HepG2 (cell line): ENCODE results near the gene TTC28. TPM values are rescaled to one million over a fixed set of nuclear protein-coding genes. Genes with fewer than 3 reads are reported as not detected.

Experiments
- ATAC-seq: fragments of 200-7000 bp; cut with Tn5 transposase; 3 replicates; pipeline ENCODE4 v1.9.1; 2020; ENCODE audit warnings: mild to moderate bottlenecking, moderate library complexity
- BruUV-seq: library from RNA; stranded (reverse); fragments of 400-500 nt; replicated peaks from 2 replicates; lab custom pipeline; 2021; lab: Mats Ljungman, UMichigan
- CTCF ChIA-PET: fragments of 300-600 bp; formaldehyde crosslinking; extraction: SDS; loops from one replicate; lab custom pipeline; 2021; ENCODE audit warnings: low total read pairs, inconsistent platforms, low intra/inter-chr PET ratio; lab: Yijun Ruan, JAX
- POLR2A ChIA-PET: fragments of 350-600 bp; sonication (Branson Sonifier 250); formaldehyde crosslinking; loops from one replicate; lab custom pipeline; 2020; ENCODE audit warnings: antibody characterized with exemption, inconsistent platforms; lab: Yijun Ruan, JAX
- DNase-seq: peaks from one replicate; pipeline ENCODE4 v3.0.0-alpha.2; 2015; ENCODE audit warnings: low spot score
- FAIRE-seq: peaks from 3 replicates; lab custom pipeline; 2011; peaks lifted over from hg19 to GRCh38; lab: Jason Lieb, UNC
- H2AFZ ChIP-seq: one replicate; pipeline ENCODE4 v1.6.1; 2011; ENCODE audit warnings: low read length, inconsistent platforms
- H3K27ac ChIP-seq: fragments of 300-600 bp; 3 replicates; pipeline ENCODE4 v1.8.0; 2011; ENCODE audit warnings: mixed run types, mild to moderate bottlenecking, mixed read lengths, low read length, inconsistent platforms; ENCODE audit not compliant: insufficient read depth; ENCODE audit errors: extremely low read length
- H3K27me3 ChIP-seq, 2 experiments: fragments of 200-600 bp in 1 of 2; 2 replicates in 1 of 2; 3 replicates in 1 of 2; pipeline versions ENCODE4 v1.6.0 to v1.8.0; 2011; ENCODE audit warnings: low read length in 2 of 2, mild to moderate bottlenecking in 2 of 2, moderate library complexity in 2 of 2, inconsistent platforms in 1 of 2; ENCODE audit not compliant: insufficient read depth in 2 of 2, control insufficient read depth in 1 of 2
- H3K36me3 ChIP-seq, 2 experiments: fragments of 200-600 bp in 1 of 2; replicated peaks in 1 of 2; 2 replicates in 1 of 2; 3 replicates in 1 of 2; pipeline versions ENCODE4 v1.5.1 to v1.8.0; 2011; ENCODE audit warnings: low read length in 2 of 2, inconsistent platforms in 1 of 2; ENCODE audit not compliant: insufficient read depth in 2 of 2, control insufficient read depth in 1 of 2
- H3K4me1 ChIP-seq: 2 replicates; pipeline ENCODE4 v1.5.1; 2012; ENCODE audit warnings: low read length, inconsistent platforms; ENCODE audit not compliant: insufficient read depth
- H3K4me2 ChIP-seq: 2 replicates; pipeline ENCODE4 v1.6.0; 2011; ENCODE audit warnings: low read depth, low read length, inconsistent platforms
- H3K4me3 ChIP-seq, 3 experiments: fragments of 200-600 bp in 1 of 3; sonication (generic), shearing (Covaris generic) in 1 of 3; replicated peaks in 1 of 3; 2 replicates each; pipeline ENCODE4 v1.5.1; 2011 to 2016; ENCODE audit warnings: low read length in 3 of 3, inconsistent platforms in 2 of 3, low read depth in 2 of 3, mild to moderate bottlenecking in 2 of 3, control low read depth in 1 of 3, mixed read lengths in 1 of 3; ENCODE audit not compliant: insufficient read depth in 1 of 3
- H3K79me2 ChIP-seq: one replicate; pipeline ENCODE4 v1.6.1; 2011; ENCODE audit warnings: low read length, inconsistent platforms; ENCODE audit not compliant: insufficient read depth
- H3K9ac ChIP-seq: 2 replicates; pipeline ENCODE4 v1.6.0; 2011; ENCODE audit warnings: mild to moderate bottlenecking, low read depth, low read length, inconsistent platforms; ENCODE audit not compliant: insufficient read depth
- H3K9me3 ChIP-seq: 2 replicates; pipeline ENCODE4 v1.5.1; 2012; ENCODE audit warnings: mild to moderate bottlenecking, low read length
- H4K20me1 ChIP-seq: 2 replicates; pipeline ENCODE4 v1.6.0; 2011; ENCODE audit warnings: inconsistent platforms, mild to moderate bottlenecking, low read length, moderate library complexity; ENCODE audit not compliant: insufficient read depth
- EED ChIP-seq: sonication (generic); formaldehyde crosslinking; IDR thresholded peaks from 2 replicates; pipeline ENCODE4 v1.5.0; 2020; ENCODE audit warnings: mild to moderate bottlenecking, missing genetic modification reagents
- NPAS2 ChIP-seq: sonication (generic); formaldehyde crosslinking; IDR thresholded peaks from 2 replicates; pipeline ENCODE4 v1.8.0; 2022; ENCODE audit warnings: mild to moderate bottlenecking, missing genetic modification reagents, borderline replicate concordance
- ZNF230 ChIP-seq: sonication (generic); formaldehyde crosslinking; IDR thresholded peaks from 2 replicates; pipeline ENCODE4 v1.4.0; 2020; ENCODE audit warnings: mild to moderate bottlenecking, missing genetic modification reagents
- WGBS: methylation state at CpG from one replicate; pipeline ENCODE4 v1.1.6; 2017; ENCODE audit warnings: low lambda C conversion rate; 5-methylcytosine and 5-hydroxymethylcytosine counted together
- in situ Hi-C: cut with HindIII; loops from 2 replicates; pipeline ENCODE4 v1.10.0; 2017; ENCODE audit warnings: low pct_unique_long_range_greater_than_20kb; ENCODE audit not compliant: extremely low pct_ligation_motif_present
- intact Hi-C: fragments of 100-400 bp; cut with micrococcal nuclease; formaldehyde crosslinking; loops from one replicate; pipeline ENCODE4 v1.10.0; 2022; ENCODE audit not compliant: unreplicated experiment
- polyA plus RNA-seq, 8 experiments: library from polyadenylated mRNA; depleted of rRNA in 3 of 8; stranded (reverse) in 7 of 8; unstranded in 1 of 8; fragments of >200 nt; fragmentation: Illumina TruSeq in 4 of 8; extraction: Trizol in 4 of 8; gene quantifications; 2 replicates each; pipeline versions ENCODE4 v1.2.1 to v1.2.3, GENCODE V29; 2011 to 2016; ENCODE audit warnings: low read depth in 4 of 8, missing spikeins in 1 of 8, mixed read lengths in 1 of 8; ENCODE audit not compliant: insufficient read depth in 1 of 8
- total RNA-seq, 5 experiments: library from RNA; depleted of rRNA; stranded (reverse); fragments of >200 nt; fragmentation: Illumina TruSeq; extraction: Trizol; gene quantifications; 2 replicates each; pipeline ENCODE4 v1.2.3, GENCODE V29; 2016; ENCODE audit warnings: low read depth in 1 of 5
- TF ChIP-seq, protein P1 (sequence below): sonication (generic); formaldehyde crosslinking; IDR thresholded peaks from 2 replicates; pipeline ENCODE4 v1.8.0; 2022; ENCODE audit warnings: low read depth, missing genetic modification reagents
- TF ChIP-seq, protein P2 (sequence below): sonication (generic); formaldehyde crosslinking; IDR thresholded peaks from 2 replicates; pipeline ENCODE4 v1.5.1; 2020; ENCODE audit warnings: missing genetic modification reagents, mild to moderate bottlenecking, borderline replicate concordance
- TF ChIP-seq, protein P3 (sequence below): sonication (generic); formaldehyde crosslinking; IDR thresholded peaks from 2 replicates; pipeline ENCODE4 v1.4.0; 2020; ENCODE audit warnings: mild to moderate bottlenecking, missing genetic modification reagents

TTC28 gene
- total and polyA plus RNA-seq, 2 of the 13 experiments (the other 11 are each of a cell fraction or from before 2014, with no cell fraction given), result 4.2 to 13.1 TPM

DNA sequence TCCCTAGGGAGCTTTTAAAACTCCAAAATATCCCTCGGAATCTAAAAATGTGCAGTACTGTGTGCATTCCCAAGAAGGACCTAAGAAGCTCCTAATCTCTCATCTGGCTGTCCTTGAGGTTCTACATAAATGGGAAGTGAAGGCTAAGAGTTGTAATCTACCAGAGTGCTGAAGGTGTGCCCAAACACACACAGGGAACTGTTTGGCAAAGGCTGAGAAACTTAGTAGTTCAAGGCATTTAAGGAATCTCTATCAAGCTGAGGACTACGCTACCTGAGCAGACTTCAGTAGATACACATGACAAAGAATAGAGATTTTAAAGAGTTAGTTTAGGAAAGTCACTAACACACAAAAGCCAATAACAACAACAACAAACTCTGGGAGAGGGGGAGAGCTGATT lies 71.1 kb downstream of the TTC28 start:
- FAIRE-seq, result no peak
- no peak for ATAC-seq
- no peak overlapping the region for H3K4me3 ChIP-seq
- H3K9me3 ChIP-seq, result no peaks in the 10 kb centered on the region
- peaks cover 14% of the 10 kb centered on the region for H3K4me1 ChIP-seq
- H3K79me2 ChIP-seq, result peaks cover 3% of the 10 kb centered on the region
- ChIA-PET CTCF (no interaction called here), POLR2A (no interaction called here)
- WGBS, result 98% methylated on average over 2 of the region's 2 CpGs
- in situ Hi-C loops (loop anchor here (10.0 kb wide), 2 partner anchors 176 to 216 kb away; no protein-coding TSS in a partner anchor), intact Hi-C loops (no loop called here)
- no peak overlapping the region for H2AFZ ChIP-seq
- 0 out of 5 replicates have a peak, but pooled peaks cover 0 to 3% of the 10 kb centered on the region in 2 experiments for H3K36me3 ChIP-seq
- no peak for DNase-seq
- no peak overlapping the region for H3K4me2 ChIP-seq
- H4K20me1 ChIP-seq, result no peaks in the 10 kb centered on the region
- BruUV-seq, result no TSS peak
- no peak overlapping the region for H3K27ac ChIP-seq
- TF ChIP-seq, protein P1, sequence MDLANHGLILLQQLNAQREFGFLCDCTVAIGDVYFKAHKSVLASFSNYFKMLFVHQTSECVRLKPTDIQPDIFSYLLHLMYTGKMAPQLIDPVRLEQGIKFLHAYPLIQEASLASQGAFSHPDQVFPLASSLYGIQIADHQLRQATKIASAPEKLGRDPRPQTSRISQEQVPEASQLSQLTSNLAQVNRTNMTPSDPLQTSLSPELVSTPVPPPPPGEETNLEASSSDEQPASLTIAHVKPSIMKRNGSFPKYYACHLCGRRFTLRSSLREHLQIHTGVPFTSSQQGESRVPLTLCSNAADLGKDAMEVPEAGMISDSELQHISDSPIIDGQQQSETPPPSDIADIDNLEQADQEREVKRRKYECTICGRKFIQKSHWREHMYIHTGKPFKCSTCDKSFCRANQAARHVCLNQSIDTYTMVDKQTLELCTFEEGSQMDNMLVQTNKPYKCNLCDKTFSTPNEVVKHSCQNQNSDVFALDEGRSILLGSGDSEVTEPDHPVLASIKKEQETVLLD (CRISPR knock-in tag), result no peak
- TF ChIP-seq, protein P2, sequence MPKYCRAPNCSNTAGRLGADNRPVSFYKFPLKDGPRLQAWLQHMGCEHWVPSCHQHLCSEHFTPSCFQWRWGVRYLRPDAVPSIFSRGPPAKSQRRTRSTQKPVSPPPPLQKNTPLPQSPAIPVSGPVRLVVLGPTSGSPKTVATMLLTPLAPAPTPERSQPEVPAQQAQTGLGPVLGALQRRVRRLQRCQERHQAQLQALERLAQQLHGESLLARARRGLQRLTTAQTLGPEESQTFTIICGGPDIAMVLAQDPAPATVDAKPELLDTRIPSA (CRISPR knock-in tag), result no peak
- TF ChIP-seq EED (CRISPR knock-in tag) (no peak), ZNF230 (CRISPR knock-in tag) (no peak), NPAS2 (no peak)
- TF ChIP-seq, protein P3, sequence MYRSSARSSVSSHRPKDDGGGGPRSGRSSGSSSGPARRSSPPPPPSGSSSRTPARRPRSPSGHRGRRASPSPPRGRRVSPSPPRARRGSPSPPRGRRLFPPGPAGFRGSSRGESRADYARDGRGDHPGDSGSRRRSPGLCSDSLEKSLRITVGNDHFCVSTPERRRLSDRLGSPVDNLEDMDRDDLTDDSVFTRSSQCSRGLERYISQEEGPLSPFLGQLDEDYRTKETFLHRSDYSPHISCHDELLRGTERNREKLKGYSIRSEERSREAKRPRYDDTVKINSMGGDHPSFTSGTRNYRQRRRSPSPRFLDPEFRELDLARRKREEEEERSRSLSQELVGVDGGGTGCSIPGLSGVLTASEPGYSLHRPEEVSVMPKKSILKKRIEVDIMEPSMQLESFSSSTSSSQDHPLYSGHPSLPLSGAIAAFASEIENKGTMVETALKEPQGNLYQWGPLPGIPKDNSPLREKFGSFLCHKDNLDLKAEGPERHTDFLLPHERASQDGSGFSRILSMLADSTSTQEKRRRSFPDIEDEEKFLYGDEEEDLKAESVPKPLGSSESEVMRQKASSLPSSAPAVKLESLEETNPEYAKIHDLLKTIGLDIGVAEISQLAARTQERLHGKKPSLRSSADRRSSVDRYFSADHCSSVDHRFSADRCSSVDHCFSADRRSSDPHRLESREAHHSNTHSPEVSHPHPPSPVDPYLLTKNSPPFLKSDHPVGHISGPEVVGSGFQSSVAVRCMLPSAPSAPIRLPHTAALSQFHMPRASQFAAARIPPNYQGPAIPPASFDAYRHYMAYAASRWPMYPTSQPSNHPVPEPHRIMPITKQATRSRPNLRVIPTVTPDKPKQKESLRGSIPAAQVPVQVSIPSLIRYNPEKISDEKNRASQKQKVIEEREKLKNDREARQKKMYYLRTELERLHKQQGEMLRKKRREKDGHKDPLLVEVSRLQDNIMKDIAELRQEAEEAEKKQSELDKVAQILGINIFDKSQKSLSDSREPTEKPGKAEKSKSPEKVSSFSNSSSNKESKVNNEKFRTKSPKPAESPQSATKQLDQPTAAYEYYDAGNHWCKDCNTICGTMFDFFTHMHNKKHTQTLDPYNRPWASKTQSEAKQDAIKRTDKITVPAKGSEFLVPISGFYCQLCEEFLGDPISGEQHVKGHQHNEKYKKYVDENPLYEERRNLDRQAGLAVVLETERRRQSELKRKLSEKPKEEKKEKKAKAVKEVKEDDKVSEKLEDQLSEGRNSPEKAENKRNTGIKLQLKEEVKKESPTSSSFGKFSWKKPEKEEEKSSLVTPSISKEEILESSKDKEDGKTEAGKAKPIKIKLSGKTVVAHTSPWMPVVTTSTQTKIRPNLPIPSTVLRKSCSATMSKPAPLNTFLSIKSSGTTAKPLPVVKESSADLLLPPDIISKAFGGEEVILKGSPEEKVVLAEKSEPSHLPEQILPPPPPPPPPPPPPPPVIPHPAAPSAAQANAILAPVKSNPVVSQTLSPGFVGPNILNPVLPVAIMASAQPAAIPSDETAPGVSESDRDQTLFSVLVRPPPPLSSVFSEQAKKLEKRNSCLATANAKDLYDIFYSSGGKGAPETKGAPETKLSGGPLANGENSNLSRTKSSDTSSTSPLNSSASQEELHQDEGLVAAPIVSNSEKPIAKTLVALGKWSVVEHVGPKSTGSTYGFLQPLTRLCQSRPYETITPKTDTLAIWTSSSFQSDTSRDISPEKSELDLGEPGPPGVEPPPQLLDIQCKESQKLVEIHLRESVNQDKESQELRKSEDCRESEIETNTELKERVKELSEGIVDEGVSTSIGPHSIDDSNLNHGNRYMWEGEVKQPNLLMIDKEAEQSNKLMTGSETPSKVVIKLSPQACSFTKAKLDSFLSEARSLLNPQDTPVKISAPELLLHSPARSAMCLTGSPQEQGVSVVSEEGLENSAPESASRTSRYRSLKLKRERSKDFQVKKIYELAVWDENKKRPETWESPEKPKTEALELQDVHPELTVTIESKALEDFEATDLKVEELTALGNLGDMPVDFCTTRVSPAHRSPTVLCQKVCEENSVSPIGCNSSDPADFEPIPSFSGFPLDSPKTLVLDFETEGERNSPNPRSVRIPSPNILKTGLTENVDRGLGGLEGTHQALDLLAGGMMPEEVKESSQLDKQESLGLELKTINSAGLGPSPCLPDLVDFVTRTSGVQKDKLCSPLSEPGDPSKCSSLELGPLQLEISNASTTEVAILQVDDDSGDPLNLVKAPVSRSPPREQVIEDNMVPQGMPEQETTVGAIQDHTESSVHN (CRISPR knock-in tag), result no peak
- no peak overlapping the region for H3K9ac ChIP-seq
- no peaks in the 10 kb centered on the region for H3K27me3 ChIP-seq
